HG02884 (cell line): Measurements from ENCODE around the gene SHISA9.

Experiments
- ATAC-seq: cut with Tn5 transposase; IDR thresholded peaks from one replicate; pipeline ENCODE4 v1.9.1; 2021; ENCODE audit warnings: mild to moderate bottlenecking, moderate library complexity; ENCODE audit not compliant: unreplicated experiment

The SHISA9 gene

DNA sequence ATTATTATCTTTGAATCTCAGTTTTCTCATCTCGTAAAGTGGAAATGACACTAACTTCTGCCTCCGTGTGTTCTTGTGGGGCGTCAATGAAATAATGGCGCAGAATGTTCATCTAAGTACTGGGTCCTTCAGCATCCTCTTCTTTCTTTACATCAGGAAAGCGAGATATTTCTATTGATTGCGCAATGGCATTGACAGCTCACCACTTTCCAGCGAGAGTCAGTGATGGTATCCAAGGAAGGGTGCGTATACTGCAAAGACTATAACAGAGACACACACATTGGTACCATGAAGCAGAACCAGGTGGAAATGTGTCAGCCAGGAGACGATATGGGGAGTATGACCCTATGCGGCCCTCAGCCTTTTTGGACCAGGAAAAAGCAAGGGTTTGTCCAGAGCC is 162.1 kb downstream of the SHISA9 start:
- ATAC-seq: no peak

- no peak for ATAC-seq
Observed at GRCh38 chr16:13064821-13065220, 163.4 kb downstream of the SHISA9 start.

DNA sequence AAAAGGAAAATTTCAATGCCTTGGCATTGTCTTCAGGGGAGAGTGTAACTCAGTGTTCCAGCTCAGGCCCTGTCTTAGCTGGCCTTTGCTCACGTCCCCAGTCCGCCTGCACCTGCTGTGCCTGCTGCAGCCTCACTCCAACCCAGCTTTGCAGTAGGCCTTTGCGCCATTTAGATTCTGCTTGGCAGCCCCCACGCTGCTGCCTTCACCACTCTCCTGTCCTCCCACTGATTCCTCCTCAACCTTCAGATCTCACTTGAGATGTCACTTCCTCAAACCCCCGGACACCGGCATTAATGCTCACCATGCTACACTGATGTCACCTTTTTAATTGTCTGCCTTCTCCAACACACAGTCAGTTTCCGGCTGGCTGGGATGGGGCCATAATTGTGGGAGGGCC is 166.2 kb downstream of the SHISA9 start:
- ATAC-seq: no peak

GRCh38 chr16:13068912-13069583 is 167.7 kb downstream of the SHISA9 start:
- no peak for ATAC-seq

GRCh38 chr16:13070268-13070667 is 168.9 kb downstream of the SHISA9 start:
- no peak for ATAC-seq

DNA sequence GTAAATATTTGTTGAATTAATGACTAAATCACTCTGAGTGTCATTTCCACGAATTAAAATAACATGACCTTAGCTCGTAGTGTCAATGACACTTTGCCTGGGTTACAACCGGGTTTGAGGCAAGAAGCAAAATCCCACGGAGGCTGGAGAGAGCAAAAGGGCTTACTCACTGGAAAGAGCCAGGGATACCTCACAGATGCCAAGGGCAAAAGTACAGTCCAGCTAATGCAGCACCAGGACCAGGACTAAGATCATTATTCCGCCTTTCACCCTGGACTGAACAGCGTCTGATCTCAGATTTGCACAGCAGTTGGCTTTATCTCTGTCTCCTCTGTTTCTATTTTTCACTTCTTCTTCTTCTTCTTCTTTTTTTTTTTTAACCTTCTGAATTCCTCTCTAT is 175.5 kb downstream of the SHISA9 start:
- ATAC-seq: no peak

DNA sequence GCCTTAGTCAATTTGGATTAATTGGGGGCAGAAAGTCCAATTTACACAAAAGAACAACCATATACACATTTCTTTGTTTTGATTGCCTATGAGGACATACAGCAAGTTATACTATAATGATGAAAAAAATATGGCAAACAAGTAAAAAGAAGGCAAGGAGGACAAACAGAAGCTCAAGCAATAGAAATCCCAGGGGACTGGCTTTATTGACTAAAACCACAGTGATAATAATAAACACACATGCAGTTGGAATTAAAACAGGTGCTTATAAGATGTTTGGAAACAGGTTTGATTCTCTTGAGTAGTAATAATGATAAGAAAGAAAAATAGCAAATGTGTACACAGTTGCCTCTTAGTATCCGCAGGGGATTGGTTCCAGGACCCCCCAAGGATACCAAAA is 176.4 kb downstream of the SHISA9 start:
- no peak for ATAC-seq

- ATAC-seq: no peak
Observed at GRCh38 chr16:13080531-13080930, 179.1 kb downstream of the SHISA9 start.

GRCh38 chr16:13081825-13082331 is 180.5 kb downstream of the SHISA9 start:
- ATAC-seq: no peak

DNA sequence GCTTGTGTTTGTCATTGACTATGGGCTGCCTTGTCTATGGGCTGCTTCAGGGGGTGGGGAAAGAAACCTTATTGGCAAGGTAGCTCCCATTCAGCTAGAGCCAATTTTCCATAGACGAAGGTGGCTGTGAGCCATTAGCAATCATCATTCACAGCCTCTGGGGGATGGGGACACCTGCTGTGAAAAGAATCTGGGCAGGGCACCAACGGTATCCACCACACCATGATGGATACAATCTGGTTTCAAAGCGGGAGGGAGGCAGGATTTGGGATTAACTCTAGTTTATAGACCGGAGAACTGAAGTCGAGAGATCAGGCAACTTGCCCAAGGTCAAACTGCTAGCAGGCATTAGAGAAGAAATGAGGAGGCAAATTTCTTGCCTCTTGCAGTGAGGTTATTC is 182.3 kb downstream of the SHISA9 start:
- ATAC-seq: no peak

GRCh38 chr16:13084331-13084730 is 182.9 kb downstream of the SHISA9 start:
- ATAC-seq: no peak

DNA sequence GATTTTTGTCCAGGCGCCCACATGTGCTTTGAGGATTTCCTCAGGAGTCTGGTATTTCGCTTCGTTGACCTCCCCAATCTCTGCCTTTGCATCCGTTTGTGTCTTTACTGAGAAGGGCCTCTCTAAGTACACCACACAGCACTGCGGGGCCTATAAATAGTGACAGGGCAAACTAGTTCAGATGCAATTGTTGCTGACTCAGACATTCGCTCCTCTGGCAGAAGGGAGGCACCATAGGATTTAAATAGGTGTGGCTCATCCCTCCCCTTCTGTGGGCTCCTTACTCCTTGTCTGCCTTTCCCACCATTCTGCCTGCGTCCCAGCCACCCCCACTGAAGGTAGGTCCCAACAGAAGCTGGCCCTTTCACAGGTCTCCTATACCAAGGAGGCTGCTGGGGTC is 192.3 kb downstream of the SHISA9 start:
- no peak for ATAC-seq

DNA sequence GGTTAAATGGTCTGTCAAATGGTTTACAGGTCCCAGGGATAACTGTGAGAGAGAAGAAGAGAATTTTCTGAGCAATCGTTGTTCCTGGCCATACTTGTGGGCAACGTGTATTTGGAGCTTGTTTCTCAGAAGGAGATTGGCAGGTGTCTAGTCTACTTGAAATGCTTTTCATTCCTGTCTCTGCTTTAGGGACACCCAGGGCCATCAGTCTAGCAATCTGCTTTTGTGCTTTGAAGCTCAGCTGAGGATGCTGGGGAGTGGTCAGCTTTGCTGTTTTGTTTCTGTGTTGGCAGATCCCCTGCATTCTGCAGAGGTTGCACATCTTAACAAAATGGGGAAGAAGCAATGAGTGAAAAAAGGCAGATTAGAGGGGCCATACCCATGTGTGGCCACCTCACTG is 193.7 kb downstream of the SHISA9 start:
- no peak for ATAC-seq

DNA sequence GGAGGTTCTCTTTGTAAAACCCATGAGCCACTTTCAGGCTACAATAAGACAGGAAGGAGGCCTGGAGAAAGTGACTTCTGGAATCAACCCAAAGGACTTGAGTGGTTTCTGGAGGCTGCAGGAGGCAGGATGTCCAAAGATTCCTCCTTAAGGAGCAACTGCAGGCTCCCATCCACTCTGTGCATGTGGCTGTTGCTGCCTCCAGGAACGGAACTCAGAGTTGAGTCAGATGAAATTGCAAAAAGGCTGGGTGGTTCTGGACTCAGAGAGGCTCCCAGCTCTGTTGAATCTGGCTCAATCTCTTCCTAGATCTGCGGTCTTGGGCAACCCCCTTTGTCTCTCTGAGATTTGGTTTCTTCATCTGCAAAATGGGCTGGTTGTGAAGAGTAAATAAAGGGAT is 197.1 kb downstream of the SHISA9 start:
- no peak for ATAC-seq

- no peak for ATAC-seq
Observed at GRCh38 chr16:13099822-13100221, 198.4 kb downstream of the SHISA9 start.

DNA sequence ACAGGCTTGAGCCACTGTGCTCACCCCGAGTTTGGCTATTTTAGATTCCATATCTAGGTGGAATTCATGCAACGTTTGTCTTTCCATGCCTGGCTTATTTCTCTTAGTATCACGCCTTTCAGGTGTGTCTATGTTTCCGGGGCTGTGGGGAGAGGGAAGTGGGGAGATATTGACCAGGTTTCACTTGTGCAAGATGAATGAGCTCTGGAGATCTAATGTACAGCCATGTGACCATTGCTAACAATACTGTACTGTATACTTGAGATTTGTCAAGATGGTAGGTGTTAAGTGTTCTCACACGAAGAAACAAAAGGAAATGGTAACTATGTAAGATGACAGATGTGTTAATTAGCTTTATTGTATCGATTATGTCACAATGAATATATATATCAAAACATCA is 199.6 kb downstream of the SHISA9 start:
- ATAC-seq: no peak

DNA sequence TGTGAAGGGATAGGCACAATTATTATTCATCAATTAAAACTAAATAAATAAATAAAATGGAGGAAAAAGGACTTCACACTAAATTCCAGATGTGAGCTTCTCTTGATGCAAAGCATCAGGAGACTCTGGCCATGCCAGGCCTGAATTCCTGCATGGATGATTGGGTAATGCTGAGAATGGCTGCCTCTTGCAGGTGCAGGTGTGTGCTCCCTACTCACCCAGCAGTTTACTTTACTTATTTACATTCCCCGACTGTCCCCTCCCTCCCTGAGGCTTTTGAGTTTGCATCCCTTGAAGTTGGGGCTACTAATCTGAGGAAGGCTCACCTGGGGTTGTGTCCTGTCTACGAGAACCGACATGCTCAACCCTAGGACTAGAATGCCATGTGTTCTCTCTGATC is 200.4 kb downstream of the SHISA9 start:
- ATAC-seq: no peak

DNA sequence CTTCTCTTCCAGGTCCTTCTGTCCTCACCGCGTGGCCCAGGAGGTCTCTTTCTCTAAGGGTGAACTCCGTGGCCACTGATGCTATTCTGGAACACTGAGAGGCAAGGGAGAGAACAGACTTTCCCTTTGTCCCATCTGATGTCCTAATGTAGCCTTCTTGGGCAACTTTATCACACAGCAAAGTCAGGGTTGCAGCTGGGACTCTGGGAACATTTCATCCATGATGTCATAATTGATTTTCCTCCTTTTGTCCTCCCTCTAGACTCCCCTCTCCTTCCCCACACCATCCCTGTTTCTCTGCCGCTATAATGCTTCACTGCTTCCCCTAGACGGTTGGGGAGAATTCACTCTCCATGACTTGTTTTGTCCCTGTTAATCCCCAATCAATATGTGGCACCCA is 201.0 kb downstream of the SHISA9 start:
- no peak for ATAC-seq

DNA sequence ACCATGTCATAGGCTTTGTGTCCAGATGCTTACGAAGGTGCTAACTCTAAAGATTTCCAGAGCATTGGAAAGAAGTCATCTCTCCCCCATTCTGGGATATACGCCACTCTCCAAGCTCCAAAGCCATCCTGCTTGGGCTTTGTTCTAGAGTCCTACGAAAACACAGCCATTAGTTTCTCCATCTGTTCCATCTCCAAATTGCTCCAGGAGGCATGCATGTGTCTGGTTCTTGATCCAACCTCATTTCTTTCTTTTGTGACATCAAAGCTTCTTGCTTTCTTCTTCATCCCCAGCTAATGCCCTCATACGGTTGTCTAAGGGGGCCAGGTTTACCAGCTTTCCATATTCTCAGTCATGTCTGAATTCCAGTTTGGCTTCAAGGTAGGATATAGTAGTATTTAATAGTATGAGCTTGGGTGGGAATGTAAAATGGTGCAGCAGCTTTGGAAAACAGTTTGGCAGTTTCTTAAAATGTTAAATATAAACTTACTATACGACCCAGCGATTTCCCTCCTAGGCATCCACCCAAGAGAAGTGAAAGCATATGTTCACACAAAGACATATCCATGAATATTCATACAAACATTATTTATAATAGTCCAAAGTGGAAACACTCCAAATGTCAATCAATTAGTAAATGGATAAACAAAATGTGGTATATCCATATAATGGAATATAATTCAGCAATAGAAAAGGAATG is 202.6 kb downstream of the SHISA9 start:
- no peak for ATAC-seq

- no peak for ATAC-seq
Observed at GRCh38 chr16:13104772-13105171, 203.4 kb downstream of the SHISA9 start.

DNA sequence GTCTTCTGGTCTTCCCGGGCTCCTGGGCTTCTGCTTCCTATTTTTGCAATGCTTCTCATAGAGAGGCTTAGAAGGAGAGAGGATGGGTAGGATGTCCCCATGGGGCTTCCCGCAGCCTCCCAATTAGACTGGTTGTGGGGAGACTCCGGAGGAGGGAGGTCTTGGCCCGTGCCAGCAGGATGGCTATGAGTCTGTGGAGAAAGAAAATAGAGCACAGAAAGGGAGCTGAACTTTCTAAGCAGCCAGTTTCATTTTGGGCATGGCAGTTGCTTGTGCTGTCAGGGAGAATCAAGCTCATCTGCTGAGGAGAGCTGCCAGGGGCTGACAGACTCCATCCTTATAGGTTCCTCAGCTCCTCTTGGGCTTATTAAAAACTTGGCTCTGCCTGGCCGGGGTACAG is 204.0 kb downstream of the SHISA9 start:
- ATAC-seq: no peak

DNA sequence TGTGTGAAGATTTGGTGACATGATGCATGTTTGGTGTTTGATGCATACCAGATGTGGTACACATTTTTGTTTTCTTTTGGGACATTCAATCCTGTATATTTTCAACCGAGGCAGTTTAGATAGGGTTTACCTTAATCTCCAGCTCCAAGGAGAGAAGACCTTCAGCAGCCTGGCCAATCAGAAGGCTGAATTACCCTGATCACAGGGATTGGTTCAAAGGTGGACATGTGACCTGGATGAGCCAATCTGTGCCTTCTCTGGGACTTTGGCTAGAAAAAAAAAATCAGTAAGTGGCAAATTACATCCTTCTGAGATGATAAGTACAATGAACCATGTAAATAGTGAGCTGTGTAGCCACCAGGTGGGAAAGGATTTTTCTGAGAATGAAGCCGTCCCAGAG is 205.1 kb downstream of the SHISA9 start:
- ATAC-seq: no peak

DNA sequence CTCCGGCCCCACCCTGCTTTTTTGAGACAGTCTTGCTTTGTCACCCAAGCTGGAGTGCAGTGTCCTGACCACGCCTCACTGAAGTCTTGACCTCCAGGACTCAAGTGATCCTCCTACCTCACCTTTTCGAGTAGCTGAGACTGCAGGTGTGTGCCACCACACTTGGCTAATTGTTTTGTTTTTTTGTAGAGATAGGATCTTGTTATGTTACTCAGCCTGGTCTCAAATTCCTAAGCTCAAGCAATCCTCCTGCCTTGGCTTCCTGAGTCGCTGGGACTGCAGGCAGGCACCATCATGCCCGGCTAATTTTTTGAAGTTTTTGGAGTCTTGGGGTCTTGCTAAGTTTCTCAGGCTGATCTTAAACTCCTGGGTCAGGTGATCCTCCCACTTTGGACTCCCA is 206.7 kb downstream of the SHISA9 start:
- no peak for ATAC-seq
